Adipose tissue (tissue), 3 donors: Measurements from ENCODE around the gene ZGLP1. TPM values are rescaled to one million over a fixed set of nuclear protein-coding genes. Genes with fewer than 3 reads are reported as not detected.

Experiments
- H3K27ac ChIP-seq: one replicate; pipeline ENCODE4 v1.5.1; 2013; ENCODE audit warnings: low read depth, low read length
- WGBS, 3 donors: extraction: QIAGEN DNeasy Blood & Tissue Kit; methylation state at CpG; one replicate each; pipeline ENCODE4 v1.1.7; 2013; 5-methylcytosine and 5-hydroxymethylcytosine counted together
- polyA plus RNA-seq, 3 donors: library from polyadenylated mRNA; stranded (reverse); fragments of 200-250 nt; gene quantifications; one replicate each; pipeline ENCODE4 v1.2.3, GENCODE V29; 2013
- donor health status: healthy with polysubstance abuse.
- donor health status: Bipolar disorder and iron deficiency.
- donor health status: healthy.

Gene ZGLP1
- polyA plus RNA-seq, 3 donors: 2.2 to 5.3 (median 2.2) TPM

- no peak overlapping the region for H3K27ac ChIP-seq
Observed at GRCh38 chr19:10299545-10300458, 9.8 kb downstream of the ZGLP1 start.

GRCh38 chr19:10295847-10296591, 13.6 kb downstream of the ZGLP1 start:
- 5 to 15% (median 9%) methylated on average over 52 to 58 of the region's 58 CpGs for WGBS, 3 donors

More at GRCh38 chr19:10299545-10300458, 9.8 kb downstream of the ZGLP1 start:
- WGBS, 3 donors: 31 to 40% (median 36%) methylated on average over 14 of the region's 14 CpGs

GRCh38 chr19:10295305-10295846, 14.2 kb downstream of the ZGLP1 start:
- WGBS, 3 donors: 1 to 3% (median 2%) methylated on average over 48 of the region's 48 CpGs
- H3K27ac ChIP-seq: no peak overlapping the region

More at GRCh38 chr19:10295847-10296591, 13.6 kb downstream of the ZGLP1 start:
- no peak overlapping the region for H3K27ac ChIP-seq

GRCh38 chr19:10294368-10294697, 15.3 kb downstream of the ZGLP1 start:
- whole genome bisulfite sequencing, 3 donors: 5 to 18% (median 13%) methylated on average over 25 of the region's 25 CpGs
- no peak overlapping the region for H3K27ac ChIP-seq

- no peak overlapping the region for H3K27ac ChIP-seq
- WGBS, 3 donors: 14 to 33% (median 32%) methylated on average over 49 of the region's 49 CpGs
Observed at GRCh38 chr19:10293637-10294367, 15.8 kb downstream of the ZGLP1 start.

- WGBS, 3 donors: 10 to 26% (median 19%) methylated on average over 56 of the region's 56 CpGs
- H3K27ac ChIP-seq: no peak overlapping the region
Observed at GRCh38 chr19:10292789-10293636, 16.6 kb downstream of the ZGLP1 start.

GRCh38 chr19:10292206-10292788, 17.3 kb downstream of the ZGLP1 start:
- no peak overlapping the region for H3K27ac ChIP-seq
- WGBS, 3 donors: 1 to 2% (median 2%) methylated on average over 39 to 45 of the region's 45 CpGs

GRCh38 chr19:10291554-10292205, 17.9 kb downstream of the ZGLP1 start:
- no peak overlapping the region for H3K27ac ChIP-seq
- WGBS, 3 donors: 1 to 2% (median 1%) methylated on average over 49 of the region's 49 CpGs

- H3K27ac ChIP-seq: no peak overlapping the region
- WGBS, 3 donors: 1% methylated on average over 56 to 57 of the region's 57 CpGs
Observed at GRCh38 chr19:10290876-10291553, 18.6 kb downstream of the ZGLP1 start.

GRCh38 chr19:10290357-10290875, 19.2 kb downstream of the ZGLP1 start:
- H3K27ac ChIP-seq: no peak overlapping the region
- 1 to 2% (median 1%) methylated on average over 30 of the region's 30 CpGs for WGBS, 3 donors

GRCh38 chr19:10289836-10290356, 19.7 kb downstream of the ZGLP1 start, which contains the start of gene ICAM5:
ICAM5 (plus strand) TSS chr19:10289952; CDS start chr19:10290044, 92 bp downstream.
- H3K27ac ChIP-seq: no peak within 1 kb of the TSS
- WGBS, 3 donors: 1 to 2% (median 2%) methylated on average over 25 to 44 of the region's 45 CpGs

- H3K27ac ChIP-seq: no peak overlapping the region
- WGBS, 3 donors: 1% methylated on average over 44 to 50 of the region's 50 CpGs
Observed at GRCh38 chr19:10289167-10289835, 20.3 kb downstream of the ZGLP1 start.

GRCh38 chr19:10288662-10289166, 20.9 kb downstream of the ZGLP1 start:
- H3K27ac ChIP-seq: no peak overlapping the region
- WGBS, 3 donors: 4 to 9% (median 5%) methylated on average over 23 of the region's 23 CpGs

GRCh38 chr19:10286803-10287737, 22.5 kb downstream of the ZGLP1 start, which contains the start of gene ICAM4:
ICAM4 (plus strand) TSS chr19:10286955; CDS start chr19:10287013, 58 bp downstream.
- 2 to 5% (median 4%) methylated on average over 51 to 59 of the region's 59 CpGs for WGBS, 3 donors
- no peak within 1 kb of the TSS for H3K27ac ChIP-seq
